ENCODE measurements around the gene C1orf167.
A peak's percentile ranks its signal among the peaks of the same experiment; 100 is the strongest.

C1orf167 gene

GRCh38 chr1:11752359-11753088 lies 9.5 kb upstream of the C1orf167 start:
- no peak overlapping the region for H3K27ac ChIP-seq
- TF ChIP-seq, protein P1, sequence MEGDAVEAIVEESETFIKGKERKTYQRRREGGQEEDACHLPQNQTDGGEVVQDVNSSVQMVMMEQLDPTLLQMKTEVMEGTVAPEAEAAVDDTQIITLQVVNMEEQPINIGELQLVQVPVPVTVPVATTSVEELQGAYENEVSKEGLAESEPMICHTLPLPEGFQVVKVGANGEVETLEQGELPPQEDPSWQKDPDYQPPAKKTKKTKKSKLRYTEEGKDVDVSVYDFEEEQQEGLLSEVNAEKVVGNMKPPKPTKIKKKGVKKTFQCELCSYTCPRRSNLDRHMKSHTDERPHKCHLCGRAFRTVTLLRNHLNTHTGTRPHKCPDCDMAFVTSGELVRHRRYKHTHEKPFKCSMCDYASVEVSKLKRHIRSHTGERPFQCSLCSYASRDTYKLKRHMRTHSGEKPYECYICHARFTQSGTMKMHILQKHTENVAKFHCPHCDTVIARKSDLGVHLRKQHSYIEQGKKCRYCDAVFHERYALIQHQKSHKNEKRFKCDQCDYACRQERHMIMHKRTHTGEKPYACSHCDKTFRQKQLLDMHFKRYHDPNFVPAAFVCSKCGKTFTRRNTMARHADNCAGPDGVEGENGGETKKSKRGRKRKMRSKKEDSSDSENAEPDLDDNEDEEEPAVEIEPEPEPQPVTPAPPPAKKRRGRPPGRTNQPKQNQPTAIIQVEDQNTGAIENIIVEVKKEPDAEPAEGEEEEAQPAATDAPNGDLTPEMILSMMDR (conservative IDR thresholded peaks at IDR 0.05), result no peak
- TF ChIP-seq ZFX (IDR thresholded peaks at IDR 0.05), result no peak

DNA sequence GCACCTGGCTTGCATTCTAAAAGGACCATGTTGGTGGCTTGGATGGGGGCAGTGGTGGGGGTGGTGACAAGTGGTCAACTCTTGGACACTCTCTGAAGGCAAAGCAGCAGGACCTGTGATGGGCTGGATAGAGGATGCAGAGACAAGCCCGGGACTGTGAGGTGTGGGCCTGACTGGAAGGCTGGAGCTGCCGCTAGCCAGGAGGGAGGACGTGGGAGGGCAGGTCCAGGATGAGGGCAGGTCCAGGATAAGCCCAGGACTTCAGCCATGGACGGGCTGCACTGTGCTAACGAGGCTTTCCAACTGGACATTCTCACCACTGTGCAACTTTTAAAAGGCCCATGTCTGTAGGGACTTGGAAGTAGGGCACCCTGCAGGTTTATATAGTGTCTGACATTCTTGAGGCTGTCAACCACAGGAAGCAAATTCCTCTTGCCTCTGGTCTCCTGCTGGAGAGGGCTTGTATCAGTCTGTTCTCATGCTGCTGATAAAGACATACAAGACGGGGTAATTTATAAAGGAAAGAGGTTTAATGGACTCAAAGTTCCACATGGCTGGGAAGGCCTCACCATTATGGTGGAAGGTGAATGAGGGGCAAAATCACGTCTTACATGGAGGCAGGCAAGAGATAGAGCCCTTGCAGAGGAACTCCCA lies 8.3 kb upstream of the C1orf167 start:
- no peak overlapping the region for H3K27ac ChIP-seq
- no peak for TF ChIP-seq ZFX (IDR thresholded peaks at IDR 0.05)
- TF ChIP-seq, protein P1 (conservative IDR thresholded peaks at IDR 0.05), result no peak

GRCh38 chr1:11757047-11757446 lies 4.9 kb upstream of the C1orf167 start:
- TF ChIP-seq ZFX (IDR thresholded peaks at IDR 0.05), result no peak
- TF ChIP-seq, protein P1 (conservative IDR thresholded peaks at IDR 0.05), result no peak
- H3K27ac ChIP-seq, result no peak overlapping the region

- TF ChIP-seq, protein P1 (conservative IDR thresholded peaks at IDR 0.05), result no peak
- TF ChIP-seq ZFX (IDR thresholded peaks at IDR 0.05), result no peak
- no peak overlapping the region for H3K27ac ChIP-seq
Observed at GRCh38 chr1:11759791-11760190, 2.2 kb upstream of the C1orf167 start.

DNA sequence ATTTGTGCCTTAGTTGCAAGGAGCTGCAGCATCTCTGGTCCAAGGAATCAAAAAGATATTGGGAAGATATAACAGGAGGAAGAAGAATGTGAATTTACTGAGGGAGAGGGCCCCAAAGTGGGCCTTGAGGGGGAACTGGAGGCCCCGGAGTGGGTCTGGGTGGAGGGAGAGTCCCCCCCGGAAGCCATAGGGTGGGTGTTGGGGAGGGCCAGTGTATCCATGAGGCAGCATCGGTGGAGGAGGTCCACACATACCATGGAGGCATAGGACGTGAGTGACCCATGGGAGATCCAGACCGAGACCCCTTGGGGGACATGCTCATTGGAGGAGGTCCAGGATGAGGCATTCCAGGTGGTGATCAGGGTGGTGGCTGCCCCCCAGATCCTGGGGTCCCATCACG lies 708 bp upstream of the C1orf167 start:
- TF ChIP-seq, protein P1 (conservative IDR thresholded peaks at IDR 0.05), result no peak
- no peak for TF ChIP-seq ZFX (IDR thresholded peaks at IDR 0.05)
- peak overlapping the region; percentile 9; the same call in 1 of the 2 replicates for H3K27ac ChIP-seq

DNA sequence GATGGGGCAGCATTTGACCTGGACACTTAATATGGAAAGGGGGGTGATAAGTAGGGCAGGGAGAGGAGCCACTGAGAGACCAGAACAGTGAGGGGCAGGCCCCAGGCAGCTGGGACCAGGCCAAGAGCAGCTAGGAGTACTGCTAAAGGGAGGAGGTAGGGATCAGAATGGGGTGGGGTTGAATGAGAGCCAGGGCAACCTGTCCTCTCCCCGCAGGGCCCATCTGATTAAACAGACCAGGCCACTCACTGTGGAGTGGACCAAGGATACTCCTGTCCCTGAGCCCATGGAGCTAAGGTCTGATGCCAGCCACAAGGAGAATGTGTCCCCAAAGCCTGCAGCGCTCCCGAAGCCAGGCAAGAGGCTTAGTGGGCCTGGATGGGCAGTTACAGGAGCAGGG lies 2.1 kb downstream of the C1orf167 start:
- no peak for TF ChIP-seq ZFX (IDR thresholded peaks at IDR 0.05)
- TF ChIP-seq, protein P1 (conservative IDR thresholded peaks at IDR 0.05), result no peak
- H3K27ac ChIP-seq, result no peak overlapping the region

GRCh38 chr1:11764519-11764918 lies 2.5 kb downstream of the C1orf167 start:
- H3K27ac ChIP-seq, result no peak overlapping the region
- TF ChIP-seq ZFX (IDR thresholded peaks at IDR 0.05), result no peak
- TF ChIP-seq, protein P1 (conservative IDR thresholded peaks at IDR 0.05), result no peak
